ENCODE measurements around the gene ZNF880. TPM values are rescaled to one million over a fixed set of nuclear protein-coding genes. Genes with fewer than 3 reads are reported as not detected.
"Not testable (repeated sequence)": the region's sequence is repeated elsewhere in the genome, so short reads cannot be mapped to it uniquely, and the experiment has no call there.

ZNF880 gene
- 37.5 TPM for total RNA-seq

GRCh38 chr19:52369559-52370340 lies at the start of gene ZNF880:
TSS of gene ZNF880 (plus strand) at chr19:52369923. CDS start at chr19:52369966, 43 bp downstream.
- peak; percentile 96 for DNase-seq (ENCODE audit: low spot score)

- no peak for DNase-seq (ENCODE audit: low spot score)
Observed at GRCh38 chr19:52322429-52322828, 47.3 kb upstream of the ZNF880 start.

- DNase-seq (ENCODE audit: low spot score), result no peak
Observed at GRCh38 chr19:52331757-52332156, 38.0 kb upstream of the ZNF880 start.

DNA sequence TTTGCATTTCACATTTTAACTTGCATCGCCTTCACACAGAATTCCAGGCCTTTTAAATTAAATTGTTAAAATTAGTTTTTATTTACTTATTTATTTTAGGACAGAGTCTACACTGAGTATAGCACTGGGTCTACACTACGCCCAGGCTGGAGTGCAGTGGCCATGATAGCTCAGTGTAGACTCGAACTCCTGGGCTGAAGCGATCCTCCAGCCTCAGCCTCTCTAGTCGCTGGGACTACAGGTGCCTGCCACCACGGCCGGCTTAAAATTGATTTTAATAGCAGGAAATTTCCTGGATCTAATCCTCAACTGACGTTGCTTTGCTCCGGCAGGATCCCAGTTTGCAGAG lies 34.0 kb upstream of the ZNF880 start:
- no peak for DNase-seq (ENCODE audit: low spot score)

DNA sequence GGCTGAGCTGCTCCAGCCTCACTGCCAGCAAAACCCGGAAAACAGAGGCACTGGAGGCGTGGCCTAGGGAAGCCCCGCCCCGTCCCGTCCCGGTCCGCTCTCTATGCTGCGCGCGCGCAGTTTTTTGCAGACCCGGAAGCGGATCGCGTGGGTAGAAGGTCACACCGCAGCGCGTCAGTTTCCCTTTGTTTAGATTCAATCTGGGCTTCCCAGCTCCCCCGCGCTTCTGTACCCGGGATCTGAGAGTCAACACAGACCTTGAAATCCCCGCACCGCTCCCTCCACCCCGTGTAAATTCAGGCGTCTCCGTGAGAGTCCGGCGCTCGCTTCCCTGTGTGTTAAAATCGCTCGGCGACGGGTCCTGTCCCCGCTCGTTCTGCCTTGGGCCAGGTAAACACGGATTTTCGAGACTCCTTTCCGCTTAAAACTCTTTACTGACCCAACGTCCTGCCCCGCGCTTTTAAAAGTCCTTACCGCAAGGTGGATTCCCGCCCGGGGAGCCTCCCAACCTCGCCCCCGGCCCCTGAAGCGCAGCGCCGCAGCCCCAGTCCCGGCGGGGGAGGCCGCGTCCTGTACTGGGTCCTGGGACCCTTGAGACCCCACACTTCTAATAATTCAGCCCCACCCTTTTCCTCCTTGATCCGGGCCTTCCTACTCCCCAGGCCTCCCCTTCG lies 33.5 kb upstream of the ZNF880 start, which contains the start of gene ZNF610:
Gene ZNF610 (plus strand): TSS at position 127 of the 674 bp plus-strand sequence. CDS start 12,930 bp downstream, outside the sequence.
- peak; percentile 93 for DNase-seq (ENCODE audit: low spot score)

DNA sequence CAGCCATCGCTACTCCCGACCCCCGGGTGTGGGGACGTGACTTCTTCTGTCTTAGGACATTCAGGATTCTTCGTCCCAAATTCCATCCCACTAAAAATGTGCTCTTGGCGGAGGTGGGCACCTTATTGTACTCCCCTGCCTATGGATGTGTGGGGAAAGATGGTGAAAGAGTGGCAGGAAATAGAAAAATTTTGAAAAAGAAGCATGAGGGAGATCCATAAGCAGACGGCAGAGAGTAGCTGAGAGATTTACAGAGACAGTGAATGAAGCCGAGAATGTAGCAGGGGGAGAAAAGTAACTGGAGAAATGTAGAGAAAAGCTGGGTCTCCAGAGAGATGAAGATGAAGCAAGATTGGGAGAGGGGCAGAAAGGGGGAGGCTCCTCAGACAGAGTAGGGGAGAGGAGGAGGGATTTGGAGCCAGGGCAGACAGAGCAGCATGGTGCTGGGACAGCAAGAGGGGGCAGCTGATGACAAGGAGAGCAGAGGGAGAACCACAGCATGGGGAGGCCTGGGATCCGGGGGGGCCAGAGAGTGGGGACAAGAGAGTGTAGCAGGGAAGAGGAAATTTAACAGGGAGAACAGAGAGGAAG lies 32.8 kb upstream of the ZNF880 start:
- no peak for DNase-seq (ENCODE audit: low spot score)

DNA sequence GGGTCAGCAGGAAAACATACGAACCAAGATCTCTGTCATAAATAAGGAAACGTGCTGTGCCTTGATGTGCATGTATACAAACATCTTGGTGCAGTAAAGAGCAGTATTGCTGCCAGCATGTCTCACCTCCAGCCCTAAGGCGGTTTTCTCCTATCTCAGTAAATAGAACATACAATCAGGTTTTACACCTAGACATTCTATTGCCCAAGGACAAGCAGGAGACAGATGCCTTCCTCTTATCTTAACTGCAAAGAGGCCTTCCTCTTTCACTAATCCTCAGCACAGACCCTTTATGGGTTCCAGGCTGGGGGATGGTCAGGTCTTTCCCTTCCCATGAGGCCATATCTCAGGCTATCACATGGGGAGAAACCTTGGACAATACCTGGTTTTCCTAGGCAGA lies 30.7 kb upstream of the ZNF880 start:
- DNase-seq (ENCODE audit: low spot score), result not testable (repeated sequence)

DNA sequence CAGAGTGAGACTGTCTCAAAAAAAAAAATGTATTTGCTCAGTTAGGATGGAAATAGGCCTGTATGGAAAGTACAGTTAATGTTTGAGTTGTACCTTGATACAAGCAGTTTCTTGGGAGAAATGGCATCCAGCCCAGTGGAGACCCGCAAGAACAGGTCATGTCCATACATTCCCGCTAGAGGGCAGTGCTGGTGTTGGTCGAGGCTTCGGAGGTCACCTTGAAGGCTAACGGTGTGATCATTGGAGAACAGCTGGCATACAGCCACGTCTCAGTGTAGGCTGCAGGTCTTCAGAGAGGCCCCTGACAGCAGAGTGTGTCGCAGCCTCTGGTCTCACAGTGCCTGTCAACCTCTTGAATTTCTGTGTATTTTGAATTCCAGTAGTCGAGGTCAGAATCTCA lies 26.2 kb upstream of the ZNF880 start:
- DNase-seq (ENCODE audit: low spot score), result peak; percentile 51

DNA sequence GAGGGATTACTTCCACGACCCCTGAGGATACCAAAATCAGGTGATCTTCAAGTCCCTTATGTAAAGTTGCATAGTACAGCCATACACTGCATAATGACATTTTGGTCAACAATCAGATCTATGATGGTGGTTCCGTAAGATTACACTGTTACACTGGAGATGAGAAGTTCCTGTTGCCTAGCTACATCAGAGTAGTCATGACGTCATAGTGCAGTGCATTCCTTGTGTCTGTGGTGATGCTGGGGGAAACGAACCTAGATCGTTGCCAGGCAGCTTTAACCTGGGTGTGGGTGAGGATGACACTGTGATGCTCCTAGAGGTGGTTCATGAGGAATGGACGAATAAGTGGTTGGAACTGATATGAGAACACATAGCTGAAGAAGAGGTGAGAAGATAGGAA lies 24.6 kb upstream of the ZNF880 start:
- no peak for DNase-seq (ENCODE audit: low spot score)

DNA sequence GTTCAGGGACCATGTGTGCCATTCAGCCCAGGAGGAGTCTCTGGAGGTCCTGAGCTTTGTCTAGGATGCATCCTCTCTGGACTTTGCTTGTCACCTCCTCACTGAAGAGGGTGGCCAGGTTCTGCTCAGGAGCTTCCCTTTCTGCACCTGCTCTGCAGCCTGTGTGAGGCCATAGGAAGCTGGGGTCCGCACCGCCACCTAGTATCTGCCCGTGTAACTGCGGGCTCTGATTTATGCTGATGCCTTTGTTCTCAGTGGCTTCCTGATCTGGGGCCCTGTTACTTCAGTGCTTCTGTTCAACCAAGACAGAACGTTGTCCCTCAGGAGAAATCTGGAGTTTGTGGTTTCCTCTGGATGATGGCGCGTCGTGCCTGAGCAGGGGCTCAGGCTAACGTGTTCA lies 18.2 kb upstream of the ZNF880 start:
- DNase-seq (ENCODE audit: low spot score), result no peak

DNA sequence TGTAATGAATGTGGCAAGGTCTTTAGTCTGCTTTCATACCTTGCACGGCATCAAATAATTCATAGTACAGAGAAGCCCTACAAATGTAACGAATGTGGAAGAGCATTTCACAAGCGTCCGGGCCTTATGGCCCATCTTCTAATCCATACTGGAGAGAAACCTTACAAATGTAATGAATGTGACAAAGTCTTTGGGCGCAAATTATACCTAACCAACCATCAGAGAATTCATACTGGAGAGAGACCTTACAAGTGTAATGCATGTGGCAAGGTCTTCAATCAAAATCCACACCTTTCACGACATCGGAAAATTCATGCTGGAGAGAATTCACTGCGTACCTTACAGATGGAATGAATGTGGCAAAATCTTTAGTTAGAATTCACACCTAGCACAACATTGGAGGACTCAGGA lies 3.3 kb upstream of the ZNF880 start:
- DNase-seq (ENCODE audit: low spot score), result no peak

GRCh38 chr19:52370341-52370710 lies 603 bp downstream of the ZNF880 start:
- DNase-seq (ENCODE audit: low spot score), result no peak

DNA sequence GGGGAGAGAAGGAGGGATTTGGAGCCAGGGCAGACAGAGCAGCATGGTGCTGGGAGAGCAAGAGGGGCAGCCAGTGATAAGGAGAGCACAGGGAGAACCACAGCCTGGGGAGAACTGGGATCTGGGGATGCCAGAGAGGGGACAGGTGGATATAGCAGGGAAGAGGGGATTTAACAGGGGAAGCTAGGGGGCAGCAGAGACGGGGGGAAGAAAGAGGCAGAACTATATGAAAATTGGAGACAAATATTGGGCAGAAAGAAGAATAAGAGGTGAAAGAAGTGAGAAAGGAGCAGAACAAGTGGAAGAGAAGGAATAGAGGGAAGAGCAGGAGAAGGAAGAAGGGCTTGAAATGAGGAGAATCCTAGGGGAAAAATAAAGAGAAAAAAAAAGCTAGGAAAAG lies 21.4 kb downstream of the ZNF880 start:
- DNase-seq (ENCODE audit: low spot score), result no peak

DNA sequence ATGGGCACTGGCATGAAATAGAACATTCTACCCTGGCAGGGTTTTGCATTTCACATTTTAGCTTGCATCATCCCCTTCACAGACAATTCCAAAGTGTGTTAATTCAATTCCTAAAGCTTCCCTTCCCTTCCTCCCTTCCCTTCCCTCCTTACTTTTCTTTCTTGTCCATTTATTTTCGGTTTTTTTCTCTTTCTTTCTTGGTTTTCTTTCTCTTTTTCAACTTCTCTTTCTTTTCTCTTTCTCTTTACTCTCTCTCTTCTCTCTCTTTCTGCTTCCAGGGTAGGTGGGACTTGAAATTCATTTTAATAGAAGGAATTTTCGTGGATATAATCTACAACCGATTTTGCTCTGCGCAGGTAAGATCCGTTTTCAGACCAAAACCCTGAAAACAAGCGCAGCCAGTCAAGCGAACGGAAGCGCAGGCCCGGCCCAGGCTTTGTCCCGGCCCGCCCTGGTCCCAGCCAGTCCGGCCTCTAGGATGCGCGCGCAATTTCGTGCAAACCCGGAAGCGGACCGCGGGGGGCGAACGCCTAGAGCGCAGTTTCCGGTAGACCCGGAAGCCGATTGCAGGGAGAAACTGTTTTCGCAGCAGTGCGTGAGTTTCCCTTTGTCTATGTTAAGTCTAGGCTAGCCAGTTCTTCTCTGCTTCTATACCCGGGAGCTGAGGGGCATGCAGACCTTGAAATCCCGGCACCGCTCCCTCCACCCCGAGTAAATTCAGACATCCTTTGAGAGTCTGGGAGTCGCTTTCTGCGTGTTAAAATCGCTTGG lies 27.8 kb downstream of the ZNF880 start, which contains the start of gene ZNF528:
Gene ZNF528 (plus strand): TSS at position 540 of the 771 bp plus-strand sequence. CDS start 4,165 bp downstream, outside the sequence.
- DNase-seq (ENCODE audit: low spot score), result peak; percentile 98

- DNase-seq (ENCODE audit: low spot score), result no peak
Observed at GRCh38 chr19:52398081-52398441, 28.3 kb downstream of the ZNF880 start.

DNA sequence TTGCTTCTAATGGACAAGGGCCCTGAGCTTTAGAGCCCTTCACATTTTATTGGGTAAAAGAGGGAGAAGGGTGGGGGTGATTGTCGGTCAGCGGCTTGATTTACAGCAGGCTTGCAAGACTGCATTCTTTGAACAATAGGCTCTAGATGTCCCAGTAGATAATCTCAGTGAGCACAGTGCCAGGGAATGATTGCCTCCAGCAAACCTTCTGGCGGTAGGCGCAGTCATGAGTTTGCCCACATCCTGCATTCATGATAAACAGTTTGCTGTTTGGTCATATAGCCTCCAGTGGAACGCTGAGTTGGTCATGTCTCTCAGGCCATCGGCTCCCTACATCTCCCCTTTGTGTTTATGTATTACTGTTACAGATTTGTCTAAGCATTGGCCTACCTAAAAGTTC lies 40.6 kb downstream of the ZNF880 start:
- DNase-seq (ENCODE audit: low spot score), result no peak

- DNase-seq (ENCODE audit: low spot score), result no peak
Observed at GRCh38 chr19:52415711-52416110, 46.0 kb downstream of the ZNF880 start.

DNA sequence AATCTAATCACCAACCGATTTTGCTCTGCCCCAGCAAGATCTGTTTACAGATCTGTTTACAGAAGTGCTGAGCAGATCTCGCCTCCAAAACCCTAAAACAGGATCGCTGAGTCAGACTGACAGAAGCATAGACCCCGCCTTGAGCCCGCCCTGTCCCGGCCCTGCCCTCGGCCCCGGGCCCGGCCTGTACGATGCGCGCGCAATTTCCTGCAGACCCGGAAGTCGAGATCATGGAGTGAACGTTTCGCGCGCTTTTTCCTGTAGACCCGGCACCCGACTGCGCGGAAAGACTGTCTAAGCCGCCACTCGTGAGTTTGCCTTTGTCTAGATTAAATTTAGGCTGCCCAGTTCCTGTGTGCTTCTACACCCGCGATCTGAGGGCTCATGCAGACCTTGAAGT lies 59.2 kb downstream of the ZNF880 start, which contains the start of gene ZNF534:
Gene ZNF534 (plus strand): TSS at position 212 of the 400 bp plus-strand sequence. CDS start 2,327 bp downstream, outside the sequence.
- DNase-seq (ENCODE audit: low spot score), result no peak

Data from ureter (tissue), 1 donor.